ENCODE results near the gene PRSS53.

DNA sequence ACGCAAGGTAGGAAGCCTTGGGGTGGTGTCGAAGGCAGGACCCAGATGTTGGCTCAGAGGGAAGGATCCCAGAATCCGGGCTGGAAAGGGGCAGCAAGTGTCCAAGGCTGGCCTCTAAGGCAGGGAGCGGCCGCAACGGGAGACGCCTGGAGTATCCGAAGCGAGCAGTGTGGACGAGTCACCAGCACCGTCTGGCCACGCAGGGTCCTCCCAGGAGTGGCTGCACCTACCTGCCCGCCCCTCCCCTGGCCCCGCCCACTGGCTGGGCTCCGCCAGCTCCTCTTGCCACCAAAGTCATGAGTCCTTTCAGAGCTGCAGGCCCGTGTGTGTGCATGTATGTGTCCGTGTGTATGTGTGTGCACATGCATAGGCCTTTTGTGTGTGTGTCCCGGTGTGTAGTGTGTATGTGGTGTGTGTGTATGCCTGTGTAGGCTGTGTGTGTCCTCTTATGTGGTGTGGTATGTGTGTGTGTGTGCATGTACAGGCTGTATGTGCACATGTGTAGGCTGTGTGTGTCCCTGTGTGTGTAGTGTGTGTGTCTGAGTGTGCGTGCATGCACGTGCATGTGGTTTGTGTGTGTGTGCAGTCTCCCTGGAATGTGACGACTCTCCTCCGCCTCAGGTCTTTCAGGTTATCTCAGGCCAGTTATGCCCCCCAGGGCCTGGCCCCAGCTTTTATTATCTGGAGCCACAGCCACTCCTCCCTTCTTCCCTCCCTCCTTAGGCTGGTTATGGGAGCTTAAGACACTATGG, 47.0 kb upstream of the PRSS53 start, which contains the start of gene PRSS8:
- TF ChIP-seq, protein P1, sequence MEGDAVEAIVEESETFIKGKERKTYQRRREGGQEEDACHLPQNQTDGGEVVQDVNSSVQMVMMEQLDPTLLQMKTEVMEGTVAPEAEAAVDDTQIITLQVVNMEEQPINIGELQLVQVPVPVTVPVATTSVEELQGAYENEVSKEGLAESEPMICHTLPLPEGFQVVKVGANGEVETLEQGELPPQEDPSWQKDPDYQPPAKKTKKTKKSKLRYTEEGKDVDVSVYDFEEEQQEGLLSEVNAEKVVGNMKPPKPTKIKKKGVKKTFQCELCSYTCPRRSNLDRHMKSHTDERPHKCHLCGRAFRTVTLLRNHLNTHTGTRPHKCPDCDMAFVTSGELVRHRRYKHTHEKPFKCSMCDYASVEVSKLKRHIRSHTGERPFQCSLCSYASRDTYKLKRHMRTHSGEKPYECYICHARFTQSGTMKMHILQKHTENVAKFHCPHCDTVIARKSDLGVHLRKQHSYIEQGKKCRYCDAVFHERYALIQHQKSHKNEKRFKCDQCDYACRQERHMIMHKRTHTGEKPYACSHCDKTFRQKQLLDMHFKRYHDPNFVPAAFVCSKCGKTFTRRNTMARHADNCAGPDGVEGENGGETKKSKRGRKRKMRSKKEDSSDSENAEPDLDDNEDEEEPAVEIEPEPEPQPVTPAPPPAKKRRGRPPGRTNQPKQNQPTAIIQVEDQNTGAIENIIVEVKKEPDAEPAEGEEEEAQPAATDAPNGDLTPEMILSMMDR (conservative IDR thresholded peaks at IDR 0.05) = no peak
- no peak for TF ChIP-seq EZH2 (IDR thresholded peaks at IDR 0.05; ENCODE audit: low read depth)
